HL-60 (cell line): ENCODE results near the gene CAMK1D.

ENCODE experiments used
- DNase-seq, 2 experiments: peaks; one replicate each; pipeline ENCODE4 v3.0.0-alpha.2; 2010 to 2020; ENCODE audit warnings: low read depth in 1 of 2, low spot score in 1 of 2
- H3K27ac ChIP-seq: fragments of 250-450 bp; sonication (Bioruptor Pico); replicated peaks from 2 replicates; pipeline ENCODE4 v1.5.1; 2020; ENCODE audit warnings: mild to moderate bottlenecking, moderate library complexity
- H3K27me3 ChIP-seq: fragments of 250-450 bp; sonication (Bioruptor Pico); 2 replicates; pipeline ENCODE4 v1.5.1; 2021; ENCODE audit warnings: mild to moderate bottlenecking, moderate library complexity; ENCODE audit not compliant: insufficient read depth, poor library complexity, severe bottlenecking
- H3K4me3 ChIP-seq: replicated peaks from 2 replicates; pipeline ENCODE4 v1.5.1; 2011; ENCODE audit warnings: mild to moderate bottlenecking, control low read depth, low read length; ENCODE audit not compliant: insufficient read depth
- CTCF ChIP-seq: IDR thresholded peaks from one replicate; pipeline ENCODE4 v1.5.1; 2011; ENCODE audit warnings: low read length, control low read depth, inconsistent platforms; ENCODE audit not compliant: insufficient read depth
- GABPA ChIP-seq: IDR thresholded peaks from 2 replicates; pipeline ENCODE4 v1.6.1; 2012; ENCODE audit warnings: low read depth
- POLR2AphosphoS5 ChIP-seq: IDR thresholded peaks from 2 replicates; pipeline ENCODE4 v1.6.1; 2012; ENCODE audit warnings: low read depth
- REST ChIP-seq: IDR thresholded peaks from 2 replicates; pipeline ENCODE4 v1.6.1; 2012; ENCODE audit warnings: low read depth; ENCODE audit not compliant: insufficient replicate concordance
- SPI1 ChIP-seq: IDR thresholded peaks from 2 replicates; pipeline ENCODE4 v1.6.1; 2012; ENCODE audit warnings: low read depth, mild to moderate bottlenecking, borderline replicate concordance

Gene CAMK1D

DNA sequence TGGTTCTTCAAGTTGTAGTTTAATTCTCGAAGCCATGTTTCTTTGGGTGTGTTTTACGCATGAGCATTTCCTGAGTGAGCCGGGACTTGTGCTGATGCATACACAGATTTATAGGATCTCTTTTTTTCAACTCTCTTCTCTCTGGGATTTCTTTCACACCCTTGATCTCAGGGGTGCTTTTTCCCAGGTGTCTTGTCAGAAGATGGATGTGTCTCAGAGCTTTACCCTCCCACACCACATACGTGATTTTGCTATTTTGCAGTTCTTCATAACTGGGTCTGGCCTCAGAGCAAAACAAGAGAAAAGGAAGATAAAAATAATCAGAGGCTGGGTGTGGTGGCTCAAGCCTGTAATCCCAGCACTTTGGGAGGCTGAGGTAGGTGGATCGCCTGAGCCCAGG, 177.0 kb downstream of the CAMK1D start:
- TF ChIP-seq POLR2AphosphoS5 (no peak), SPI1 (no peak), GABPA (no peak), REST (no peak), CTCF (no peak)
- no peak overlapping the region for H3K27ac ChIP-seq
- DNase-seq = no peak
- H3K4me3 ChIP-seq = no peak overlapping the region
- H3K27me3 ChIP-seq = no peaks in the 10 kb centered on the region

- H3K27ac ChIP-seq = no peak overlapping the region
- TF ChIP-seq POLR2AphosphoS5 (no peak), SPI1 (no peak), REST (no peak), GABPA (no peak), CTCF (no peak)
- no peak overlapping the region for H3K4me3 ChIP-seq
- DNase-seq = no peak
- no peaks in the 10 kb centered on the region for H3K27me3 ChIP-seq
Observed at GRCh38 chr10:12529976-12530375, 180.6 kb downstream of the CAMK1D start.

GRCh38 chr10:12531305-12532220, 182.2 kb downstream of the CAMK1D start:
- DNase-seq = no peak
- no peak overlapping the region for H3K27ac ChIP-seq
- TF ChIP-seq SPI1 = no peak
- TF ChIP-seq REST = no peak
- no peak for TF ChIP-seq POLR2AphosphoS5
- TF ChIP-seq CTCF = no peak
- no peak for TF ChIP-seq GABPA
- H3K4me3 ChIP-seq = no peak overlapping the region
- no peaks in the 10 kb centered on the region for H3K27me3 ChIP-seq
